Lower lobe of right lung (tissue), 2 donors: ENCODE measurements around the gene ACOT7. TPM values are rescaled to one million over a fixed set of nuclear protein-coding genes. Genes with fewer than 3 reads are reported as not detected.

Experiments used
- ATAC-seq, 2 donors: fragments of 200-7000 bp; cut with Tn5 transposase; one replicate each; pipeline ENCODE4 v1.9.1; 2020 to 2022; ENCODE audit warnings: mild to moderate bottlenecking in 2 of 2, moderate library complexity in 2 of 2
- DNase-seq: peaks from one replicate; pipeline ENCODE4 v3.0.0-alpha.2; 2020
- H3K27ac ChIP-seq: fragments of 200-600 bp; one replicate; pipeline ENCODE4 v1.8.0; 2022
- H3K27me3 ChIP-seq: fragments of 200-600 bp; one replicate; pipeline ENCODE4 v1.8.0; 2022; ENCODE audit warnings: low read depth
- H3K36me3 ChIP-seq: fragments of 200-600 bp; one replicate; pipeline ENCODE4 v1.8.0; 2022; ENCODE audit warnings: mild to moderate bottlenecking
- H3K4me1 ChIP-seq: fragments of 200-600 bp; one replicate; pipeline ENCODE4 v1.8.0; 2022
- H3K4me3 ChIP-seq: fragments of 200-600 bp; one replicate; pipeline ENCODE4 v1.8.0; 2022; ENCODE audit warnings: mild to moderate bottlenecking
- H3K9me3 ChIP-seq: fragments of 200-600 bp; one replicate; pipeline ENCODE4 v1.8.0; 2022
- intact Hi-C: fragments of 100-400 bp; cut with DNase I; formaldehyde crosslinking; loops from one replicate; pipeline ENCODE4 v1.11.0; 2022
- total RNA-seq: library from RNA; stranded (reverse); fragmentation: NEBNext Ultra II Directional; extraction: Animal tissue kit (Norgen Biotek cat#: 25700); gene quantifications from one replicate; pipeline ENCODE4 v1.2.1, GENCODE V29; 2021
- TF ChIP-seq, protein P1 (sequence below): fragments of 200-600 bp; IDR thresholded peaks from one replicate; pipeline ENCODE4 v1.8.0; 2022; ENCODE audit warnings: antibody characterized with exemption, mild to moderate bottlenecking
- donor health status: DM: no; HTN: yes; CAD: no; lungs with severe emphysema.

The ACOT7 gene
- total RNA-seq, 1 donor from 2014 or later, result 28.5 TPM

DNA sequence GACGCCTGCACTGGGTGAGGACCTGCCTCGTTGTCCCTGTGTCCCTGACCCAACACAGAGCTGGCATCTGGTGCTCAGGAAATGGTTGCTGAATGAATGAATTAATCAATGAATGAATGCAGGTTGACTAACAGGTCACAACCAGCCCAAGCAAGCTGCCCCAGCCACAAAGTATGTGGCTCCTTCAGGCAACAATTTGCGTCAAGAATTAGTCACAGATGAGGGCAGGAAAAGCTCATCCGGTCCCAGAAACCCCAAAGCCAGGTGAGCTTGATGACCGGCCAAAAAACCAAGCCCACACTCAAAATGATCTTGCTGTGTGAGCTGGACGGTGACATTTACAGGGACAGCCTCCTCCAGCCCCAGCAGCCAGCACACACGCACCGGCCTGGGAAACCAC lies 92.0 kb downstream of the ACOT7 start:
- Histone ChIP-seq H3K9me3 (no peaks in the 10 kb centered on the region), H3K4me1 (no peaks in the 10 kb centered on the region), H3K27ac (no peak overlapping the region), H3K36me3 (no peaks in the 10 kb centered on the region), H3K27me3 (no peaks in the 10 kb centered on the region), H3K4me3 (no peak overlapping the region)
- intact Hi-C loops, result no loop called here
- TF ChIP-seq, protein P1, sequence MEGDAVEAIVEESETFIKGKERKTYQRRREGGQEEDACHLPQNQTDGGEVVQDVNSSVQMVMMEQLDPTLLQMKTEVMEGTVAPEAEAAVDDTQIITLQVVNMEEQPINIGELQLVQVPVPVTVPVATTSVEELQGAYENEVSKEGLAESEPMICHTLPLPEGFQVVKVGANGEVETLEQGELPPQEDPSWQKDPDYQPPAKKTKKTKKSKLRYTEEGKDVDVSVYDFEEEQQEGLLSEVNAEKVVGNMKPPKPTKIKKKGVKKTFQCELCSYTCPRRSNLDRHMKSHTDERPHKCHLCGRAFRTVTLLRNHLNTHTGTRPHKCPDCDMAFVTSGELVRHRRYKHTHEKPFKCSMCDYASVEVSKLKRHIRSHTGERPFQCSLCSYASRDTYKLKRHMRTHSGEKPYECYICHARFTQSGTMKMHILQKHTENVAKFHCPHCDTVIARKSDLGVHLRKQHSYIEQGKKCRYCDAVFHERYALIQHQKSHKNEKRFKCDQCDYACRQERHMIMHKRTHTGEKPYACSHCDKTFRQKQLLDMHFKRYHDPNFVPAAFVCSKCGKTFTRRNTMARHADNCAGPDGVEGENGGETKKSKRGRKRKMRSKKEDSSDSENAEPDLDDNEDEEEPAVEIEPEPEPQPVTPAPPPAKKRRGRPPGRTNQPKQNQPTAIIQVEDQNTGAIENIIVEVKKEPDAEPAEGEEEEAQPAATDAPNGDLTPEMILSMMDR, result no peak
- ATAC-seq (no peak), DNase-seq (no peak)

DNA sequence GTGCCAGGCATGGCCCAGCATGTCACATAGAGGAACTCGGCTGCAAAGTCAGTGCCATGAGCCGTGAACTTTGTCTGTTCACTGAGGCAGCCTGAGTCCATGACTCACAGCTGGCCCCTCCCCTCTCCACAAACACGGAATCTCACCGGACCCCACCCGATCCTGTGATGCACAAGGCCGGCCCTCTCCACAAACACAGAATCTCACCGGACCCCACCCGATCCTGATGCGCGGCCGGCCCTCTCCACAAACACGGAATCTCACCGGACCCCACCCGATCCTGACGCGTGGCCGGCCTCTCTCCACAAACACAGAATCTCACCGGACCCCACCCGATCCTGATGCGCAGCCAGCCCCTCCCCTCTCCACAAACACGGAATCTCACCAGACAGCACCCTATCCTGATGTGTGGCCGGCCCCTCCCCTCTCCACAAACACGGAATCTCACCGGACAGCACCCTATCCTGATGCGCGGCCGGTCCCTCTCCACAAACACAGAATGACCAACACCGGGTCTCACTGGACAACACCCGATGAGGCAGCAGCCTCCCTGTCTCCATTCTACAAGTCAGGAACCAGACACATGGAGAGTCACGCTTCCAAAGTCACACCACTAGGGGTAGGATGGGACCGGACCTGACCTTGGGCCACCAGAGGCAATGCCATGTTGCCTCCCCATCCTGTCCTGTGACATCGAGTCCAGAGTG lies 93.1 kb downstream of the ACOT7 start:
- Histone ChIP-seq H3K27me3 (no peaks in the 10 kb centered on the region), H3K9me3 (no peaks in the 10 kb centered on the region), H3K4me3 (no peak overlapping the region), H3K36me3 (no peaks in the 10 kb centered on the region), H3K4me1 (no peaks in the 10 kb centered on the region), H3K27ac (no peak overlapping the region)
- DNase-seq (no peak), ATAC-seq (peak in 1 of 2 donors; percentile 24)
- intact Hi-C loops, result no loop called here
- TF ChIP-seq, protein P1, result no peak

DNA sequence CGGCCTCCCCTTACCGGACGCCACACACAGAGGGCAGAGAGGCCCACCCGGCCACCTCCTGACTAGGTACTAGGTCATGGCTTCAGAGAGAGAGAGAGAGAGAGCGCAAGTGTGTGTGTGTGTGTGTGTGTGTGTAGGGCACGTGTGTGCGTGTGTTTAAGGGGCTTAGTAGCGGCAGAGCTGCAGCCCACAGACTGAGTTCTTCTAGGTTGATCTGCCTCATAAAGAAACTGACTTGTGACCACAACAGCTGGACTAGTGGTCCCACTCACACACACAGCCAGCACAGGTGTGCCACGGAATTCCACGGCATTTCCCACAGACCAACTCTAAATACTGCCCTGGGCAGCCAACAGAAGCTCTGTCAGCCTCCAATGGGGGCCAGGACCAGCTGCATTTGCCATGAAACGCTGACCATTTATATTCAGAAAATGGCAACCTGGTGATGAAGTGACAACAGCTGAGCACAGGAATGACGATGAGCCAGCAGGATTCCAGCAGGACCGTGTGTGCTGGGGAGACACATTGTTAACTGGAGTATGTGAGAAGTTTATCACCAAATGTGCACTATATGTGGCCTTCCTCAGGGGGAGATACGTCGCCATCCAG lies 93.9 kb downstream of the ACOT7 start:
- Histone ChIP-seq H3K27ac (no peak overlapping the region), H3K36me3 (no peaks in the 10 kb centered on the region), H3K4me3 (no peak overlapping the region), H3K9me3 (no peaks in the 10 kb centered on the region), H3K4me1 (no peaks in the 10 kb centered on the region), H3K27me3 (no peaks in the 10 kb centered on the region)
- DNase-seq, result no peak
- TF ChIP-seq, protein P1, result no peak
- intact Hi-C loops, result no loop called here
- ATAC-seq, result no peak

DNA sequence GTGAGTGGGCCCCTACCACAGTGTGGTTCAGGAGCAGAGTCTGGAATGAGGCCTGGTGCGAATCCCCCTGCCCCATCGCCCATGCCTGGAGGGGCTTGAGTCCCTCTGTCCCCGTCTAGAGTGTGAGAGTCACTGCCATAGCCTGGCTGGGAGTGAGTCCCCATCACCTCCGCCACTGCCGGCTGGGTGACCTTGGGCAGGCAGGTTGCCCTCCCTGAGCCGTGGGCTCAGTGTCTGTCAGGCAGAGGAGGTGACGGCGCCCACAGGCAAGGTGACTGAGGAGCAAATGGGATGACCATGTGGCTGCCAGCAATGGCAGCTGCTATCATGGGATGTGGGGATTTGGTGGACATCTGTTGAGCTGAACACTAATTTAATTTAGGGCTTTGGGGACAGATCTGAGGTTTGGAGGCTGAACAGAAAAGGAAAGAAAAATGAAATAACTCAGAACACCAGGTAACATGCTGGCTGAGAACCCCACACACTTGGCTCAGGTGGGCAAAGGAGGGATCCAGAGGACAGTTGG lies 94.6 kb downstream of the ACOT7 start:
- intact Hi-C loops, result no loop called here
- peaks cover under 1% of the 10 kb centered on the region for H3K36me3 ChIP-seq
- H3K4me1 ChIP-seq, result no peaks in the 10 kb centered on the region
- no peaks in the 10 kb centered on the region for H3K27me3 ChIP-seq
- TF ChIP-seq, protein P1, result no peak
- H3K4me3 ChIP-seq, result no peak overlapping the region
- no peaks in the 10 kb centered on the region for H3K9me3 ChIP-seq
- DNase-seq (no peak), ATAC-seq (no peak)
- H3K27ac ChIP-seq, result no peak overlapping the region

DNA sequence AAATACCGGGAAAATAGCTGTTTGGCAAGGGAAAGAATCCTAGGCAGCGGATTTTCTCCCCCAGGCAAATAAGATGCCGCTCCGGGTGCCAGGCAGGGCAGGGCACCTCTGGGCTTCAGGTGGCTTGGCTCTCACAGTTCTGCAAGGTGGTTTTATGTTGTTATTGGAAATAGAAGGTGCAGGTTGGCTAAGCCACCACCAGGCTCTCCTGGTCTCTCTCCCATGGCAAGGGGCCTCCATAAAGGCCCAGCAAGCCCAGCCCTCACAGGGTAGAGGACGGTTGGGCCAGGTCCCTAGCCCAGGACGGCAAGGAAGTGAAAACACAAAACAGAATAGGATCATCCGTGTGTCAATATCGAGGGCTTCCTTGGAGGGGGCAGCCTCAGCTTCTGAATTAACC lies 95.0 kb downstream of the ACOT7 start:
- no peak for DNase-seq
- H3K27ac ChIP-seq, result no peak overlapping the region
- H3K4me1 ChIP-seq, result no peaks in the 10 kb centered on the region
- no peaks in the 10 kb centered on the region for H3K27me3 ChIP-seq
- H3K9me3 ChIP-seq, result no peaks in the 10 kb centered on the region
- no peak for ATAC-seq
- peaks cover 5% of the 10 kb centered on the region for H3K36me3 ChIP-seq
- H3K4me3 ChIP-seq, result no peak overlapping the region
- intact Hi-C loops, result no loop called here
- TF ChIP-seq, protein P1, result no peak
